IMR-90 (cell line): ENCODE results near the gene LRRC57.

ENCODE experiments used
- ELK1 ChIP-seq: fragments of 150-350 bp; IDR thresholded peaks from 2 replicates; pipeline ENCODE4 v1.6.1; 2016; ENCODE audit warnings: low read depth, mild to moderate bottlenecking, low read length, moderate library complexity, borderline replicate concordance
- RCOR1 ChIP-seq: IDR thresholded peaks from 2 replicates; pipeline ENCODE4 v1.6.1; 2012; ENCODE audit warnings: mild to moderate bottlenecking, low read length, improper control_type of control experiment; ENCODE audit not compliant: insufficient replicate concordance
- TF ChIP-seq, protein P1 (sequence below): conservative IDR thresholded peaks from 2 replicates; pipeline ENCODE4 v1.5.1; 2012; ENCODE audit warnings: mild to moderate bottlenecking, low read depth, low read length, improper control_type of control experiment

- TF ChIP-seq, protein P1, sequence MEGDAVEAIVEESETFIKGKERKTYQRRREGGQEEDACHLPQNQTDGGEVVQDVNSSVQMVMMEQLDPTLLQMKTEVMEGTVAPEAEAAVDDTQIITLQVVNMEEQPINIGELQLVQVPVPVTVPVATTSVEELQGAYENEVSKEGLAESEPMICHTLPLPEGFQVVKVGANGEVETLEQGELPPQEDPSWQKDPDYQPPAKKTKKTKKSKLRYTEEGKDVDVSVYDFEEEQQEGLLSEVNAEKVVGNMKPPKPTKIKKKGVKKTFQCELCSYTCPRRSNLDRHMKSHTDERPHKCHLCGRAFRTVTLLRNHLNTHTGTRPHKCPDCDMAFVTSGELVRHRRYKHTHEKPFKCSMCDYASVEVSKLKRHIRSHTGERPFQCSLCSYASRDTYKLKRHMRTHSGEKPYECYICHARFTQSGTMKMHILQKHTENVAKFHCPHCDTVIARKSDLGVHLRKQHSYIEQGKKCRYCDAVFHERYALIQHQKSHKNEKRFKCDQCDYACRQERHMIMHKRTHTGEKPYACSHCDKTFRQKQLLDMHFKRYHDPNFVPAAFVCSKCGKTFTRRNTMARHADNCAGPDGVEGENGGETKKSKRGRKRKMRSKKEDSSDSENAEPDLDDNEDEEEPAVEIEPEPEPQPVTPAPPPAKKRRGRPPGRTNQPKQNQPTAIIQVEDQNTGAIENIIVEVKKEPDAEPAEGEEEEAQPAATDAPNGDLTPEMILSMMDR = no peak
- TF ChIP-seq ELK1 = no peak
- no peak for TF ChIP-seq RCOR1
Observed at GRCh38 chr15:42575188-42576039, 26.8 kb upstream of the LRRC57 start, which contains the start of gene STARD9.
